GM23338 (cell line): ENCODE data around the gene AHCYL1. TPM values are rescaled to one million over a fixed set of nuclear protein-coding genes. Genes with fewer than 3 reads are reported as not detected.

Experiments used
- ATAC-seq: fragments of 200-7000 bp; cut with Tn5 transposase; 3 replicates; pipeline ENCODE4 v1.9.1; 2020
- DNase-seq: peaks from one replicate; pipeline ENCODE4 v3.0.0-alpha.2; 2015; ENCODE audit warnings: low spot score
- H2AFZ ChIP-seq: fragments of 200-600 bp; sonication (generic); 2 replicates; pipeline ENCODE4 v1.8.0; 2016; ENCODE audit warnings: antibody characterized with exemption, mild to moderate bottlenecking, moderate library complexity
- H3F3A ChIP-seq: fragments of 200-600 bp; sonication (generic); replicated peaks from 2 replicates; pipeline ENCODE4 v1.8.0; 2017; ENCODE audit warnings: antibody characterized with exemption, mixed run types, low read depth
- H3K27ac ChIP-seq: fragments of 200-600 bp; sonication (generic); 2 replicates; pipeline ENCODE4 v1.6.1; 2016; ENCODE audit warnings: low read depth
- H3K27me3 ChIP-seq: fragments of 200-600 bp; sonication (generic); 2 replicates; pipeline ENCODE4 v1.8.0; 2016; ENCODE audit warnings: mild to moderate bottlenecking, mixed run types, moderate library complexity; ENCODE audit not compliant: insufficient read depth
- H3K36me3 ChIP-seq: fragments of 200-600 bp; sonication (generic); 2 replicates; pipeline ENCODE4 v1.8.0; 2016; ENCODE audit warnings: mild to moderate bottlenecking; ENCODE audit not compliant: insufficient read depth
- H3K4me1 ChIP-seq: fragments of 200-600 bp; sonication (generic); 2 replicates; pipeline ENCODE4 v1.8.0; 2016; ENCODE audit warnings: mild to moderate bottlenecking, moderate library complexity; ENCODE audit not compliant: insufficient read depth
- H3K4me2 ChIP-seq: fragments of 200-600 bp; sonication (generic); 2 replicates; pipeline ENCODE4 v1.7.1; 2017; ENCODE audit warnings: mixed run types
- H3K4me3 ChIP-seq: fragments of 200-600 bp; sonication (generic); 2 replicates; pipeline ENCODE4 v1.6.1; 2016; ENCODE audit warnings: mixed run types
- H3K79me2 ChIP-seq: fragments of 200-600 bp; sonication (generic); replicated peaks from 2 replicates; pipeline ENCODE4 v1.8.0; 2017; ENCODE audit warnings: mild to moderate bottlenecking; ENCODE audit not compliant: insufficient read depth
- H3K9me2 ChIP-seq: fragments of 200-600 bp; sonication (generic); 2 replicates; pipeline ENCODE4 v1.8.0; 2017; ENCODE audit not compliant: insufficient read depth
- H4K20me1 ChIP-seq: fragments of 200-600 bp; sonication (generic); replicated peaks from 2 replicates; pipeline ENCODE4 v1.8.0; 2017; ENCODE audit warnings: mild to moderate bottlenecking; ENCODE audit not compliant: insufficient read depth
- H3K27ac Mint-ChIP-seq: 2 replicates; pipeline ENCODE4 v1.8.0; 2020; ENCODE audit warnings: inconsistent platforms, mild to moderate bottlenecking, moderate library complexity, mixed read lengths
- H3K27me3 Mint-ChIP-seq: 3 replicates; pipeline ENCODE4 v1.8.0; 2022; ENCODE audit warnings: low read depth, mild to moderate bottlenecking, moderate library complexity, mixed read lengths, inconsistent platforms; ENCODE audit not compliant: insufficient read depth, poor library complexity
- H3K36me3 Mint-ChIP-seq: 3 replicates; pipeline ENCODE4 v1.8.0; 2021; ENCODE audit warnings: low read depth, mild to moderate bottlenecking, inconsistent platforms, moderate library complexity, mixed read lengths
- H3K4me1 Mint-ChIP-seq: 3 replicates; pipeline ENCODE4 v1.8.0; 2020; ENCODE audit warnings: mild to moderate bottlenecking, inconsistent platforms, mixed read lengths
- H3K4me3 Mint-ChIP-seq: 3 replicates; pipeline ENCODE4 v1.8.0; 2021; ENCODE audit warnings: moderate library complexity, mild to moderate bottlenecking, inconsistent platforms, mixed read lengths
- H3K9me3 Mint-ChIP-seq: 3 replicates; pipeline ENCODE4 v1.8.0; 2020; ENCODE audit warnings: moderate library complexity, mild to moderate bottlenecking, inconsistent platforms, mixed read lengths
- CREB1 ChIP-seq: fragments of 250-450 bp; sonication (Bioruptor Pico); IDR thresholded peaks from 2 replicates; pipeline ENCODE4 v1.5.0; 2020; ENCODE audit warnings: low read depth, mild to moderate bottlenecking, moderate library complexity
- CTCF ChIP-seq, 2 experiments: fragments of 200-600 bp in 1 of 2; sonication (generic) in 1 of 2; conservative IDR thresholded peaks; 2 replicates each; pipeline versions ENCODE4 v1.5.1 to v1.6.1; 2016 to 2017; ENCODE audit warnings: antibody characterized with exemption in 2 of 2, low read depth in 2 of 2, mild to moderate bottlenecking in 2 of 2, moderate library complexity in 1 of 2
- ETS1 ChIP-seq: IDR thresholded peaks from 2 replicates; pipeline ENCODE4 v1.6.1; 2016; ENCODE audit warnings: antibody characterized with exemption
- JUNB ChIP-seq: IDR thresholded peaks from one replicate; pipeline ENCODE4 v1.6.1; 2016; ENCODE audit warnings: antibody characterized with exemption; ENCODE audit not compliant: unreplicated experiment
- NANOG ChIP-seq: IDR thresholded peaks from 2 replicates; pipeline ENCODE4 v1.6.1; 2016; ENCODE audit warnings: antibody characterized with exemption, borderline replicate concordance
- ZNF114 ChIP-seq: fragments of 250-450 bp; sonication (Bioruptor Pico); IDR thresholded peaks from 2 replicates; pipeline ENCODE4 v1.5.0; 2020; ENCODE audit warnings: mild to moderate bottlenecking, moderate library complexity
- ZNF462 ChIP-seq: fragments of 250-450 bp; sonication (Bioruptor Pico); IDR thresholded peaks from 2 replicates; pipeline ENCODE4 v1.5.0; 2020; ENCODE audit warnings: mild to moderate bottlenecking, moderate library complexity
- polyA plus RNA-seq: library from polyadenylated mRNA; unstranded; fragments of >200 nt; fragmentation: Nextera tagmentation; extraction: Ambion mirVana; gene quantifications from 2 replicates; pipeline ENCODE4 v1.2.1, GENCODE V29; 2016
- total RNA-seq: library from RNA; depleted of rRNA; stranded (reverse); fragments of >200 nt; shearing (Covaris generic); gene quantifications from 2 replicates; pipeline ENCODE4 v1.2.3, GENCODE V29; 2014

The AHCYL1 gene
- total and polyA plus RNA-seq, 2 experiments from 2014 or later = 63.3 to 70.0 TPM

GRCh38 chr1:110004583-110004982 is 20.0 kb downstream of the AHCYL1 start (continued):
- TF ChIP-seq ZNF462 (no peak), ETS1 (no peak), JUNB (no peak), NANOG (no peak), CREB1 (CRISPR knock-in tag) (no peak)

- Mint-ChIP-seq H3K9me3 (no peaks in the 10 kb centered on the region), H3K27ac (peak overlapping the region; percentile 46; the same call in 1 of the 2 replicates), H3K36me3 (peaks cover 21% of the 10 kb centered on the region), H3K27me3 (no peaks in the 10 kb centered on the region), H3K4me3 (no peak overlapping the region), H3K4me1 (peaks cover 60% of the 10 kb centered on the region)
- Histone ChIP-seq H3K27ac (no peak overlapping the region), H3K4me2 (no peak overlapping the region), H3K27me3 (no peaks in the 10 kb centered on the region), H3K36me3 (peaks cover 10% of the 10 kb centered on the region; the same call in 1 of the 2 replicates), H3K4me3 (no peak overlapping the region), H3F3A (no peaks in the 10 kb centered on the region), H4K20me1 (peaks cover 10% of the 10 kb centered on the region; the same call in 1 of the 2 replicates), H3K4me1 (peaks cover 53% of the 10 kb centered on the region), H3K79me2 (peaks cover 57% of the 10 kb centered on the region), H2AFZ (no peak overlapping the region), H3K9me2 (no peaks in the 10 kb centered on the region)
- ATAC-seq (no peak), DNase-seq (no peak)
- TF ChIP-seq ZNF462 = no peak
- no peak for TF ChIP-seq CTCF (conservative IDR thresholded peaks at IDR 0.05; ENCODE audit: low read depth in 2 of 2)
- TF ChIP-seq ZNF114 (CRISPR knock-in tag) = no peak
Measured at GRCh38 chr1:110005971-110006370, 21.4 kb downstream of the AHCYL1 start.
